Right ventricle myocardium inferior (tissue), 1 donor: Measurements from ENCODE around the gene PLBD2. TPM values are rescaled to one million over a fixed set of nuclear protein-coding genes. Genes with fewer than 3 reads are reported as not detected.
A peak's percentile ranks its signal among the peaks of the same experiment; 100 is the strongest.

Experiments
- ATAC-seq: fragments of 200-7000 bp; cut with Tn5 transposase; one replicate; pipeline ENCODE4 v1.9.1; 2020; ENCODE audit warnings: mild to moderate bottlenecking, moderate library complexity
- DNase-seq: peaks from one replicate; pipeline ENCODE4 v3.0.0; 2021; ENCODE audit errors: missing footprints
- intact Hi-C: fragments of 100-400 bp; cut with DNase I; formaldehyde crosslinking; loops from one replicate; pipeline ENCODE4 v1.11.0; 2022
- total RNA-seq: library from RNA; stranded (reverse); fragmentation: NEBNext Ultra II Directional; extraction: Animal tissue kit (Norgen Biotek cat#: 25700); gene quantifications from one replicate; pipeline ENCODE4 v1.2.1, GENCODE V29; 2021
- donor health status: DM: no; HTN: yes; CAD: no; lungs with severe emphysema.

PLBD2 gene
- total RNA-seq, 1 donor from 2014 or later = 40.3 TPM

DNA sequence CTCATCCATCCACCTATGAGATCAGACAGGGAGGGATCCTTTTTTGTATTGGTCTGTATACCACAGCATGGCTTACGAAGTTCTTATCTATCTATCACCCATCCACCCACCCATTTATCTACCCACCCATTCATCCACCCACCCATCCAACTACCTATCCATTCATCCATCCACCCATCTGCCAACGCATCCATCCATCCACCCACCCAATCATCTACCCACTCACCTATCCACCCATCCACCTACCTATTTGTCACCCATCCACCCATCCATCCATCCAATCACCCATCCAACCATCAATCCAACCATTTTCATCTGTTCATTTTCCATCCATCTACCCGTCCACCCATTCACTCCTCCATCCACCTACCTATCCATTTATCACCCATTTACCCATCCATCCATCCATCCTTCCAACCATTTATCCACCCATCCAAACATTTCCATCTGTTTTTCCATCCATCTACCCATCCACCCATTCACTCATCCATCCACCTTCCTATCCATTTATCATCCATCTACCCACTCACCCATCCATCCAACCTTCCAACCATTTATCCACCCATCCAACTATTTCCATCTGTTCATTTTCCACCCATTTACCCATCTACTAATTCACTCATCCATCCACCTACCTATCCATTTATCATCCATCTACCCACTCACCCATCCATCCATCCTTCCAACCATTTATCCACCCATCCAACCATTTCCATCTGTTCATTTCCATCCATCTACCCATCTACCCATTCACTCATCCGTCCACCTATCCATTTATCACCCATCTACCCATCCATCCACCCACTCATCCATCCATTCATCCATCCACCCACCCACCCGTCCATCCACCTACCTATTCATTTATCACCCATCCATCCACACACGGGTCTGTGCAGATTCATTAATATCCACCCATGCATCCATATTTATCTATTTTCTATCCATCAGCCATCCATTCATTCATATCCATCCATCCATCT is 32.0 kb downstream of the PLBD2 start:
- intact Hi-C loops = no loop called here
- DNase-seq (no peak), ATAC-seq (no peak)

DNA sequence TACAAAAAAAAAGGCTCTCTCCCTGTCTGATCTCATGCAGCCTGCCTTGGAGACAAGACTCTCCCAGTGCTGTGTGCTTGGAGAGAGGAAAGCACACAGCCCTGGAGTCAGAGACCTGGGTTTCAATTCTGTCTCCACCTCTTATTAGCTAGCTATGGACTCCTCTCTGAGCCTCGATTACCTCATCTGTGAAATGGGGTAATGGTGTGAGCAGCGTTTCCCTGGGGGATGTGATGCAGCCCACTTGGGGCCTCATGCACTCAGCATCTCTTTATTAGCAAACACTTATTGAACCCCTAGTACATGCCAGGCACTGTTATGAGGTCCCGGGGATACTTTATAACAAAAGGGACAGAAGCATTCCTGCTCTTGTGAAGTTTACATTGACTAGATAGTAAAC is 32.8 kb downstream of the PLBD2 start:
- DNase-seq (no peak), ATAC-seq (no peak)
- intact Hi-C loops = no loop called here

- ATAC-seq (no peak), DNase-seq (no peak)
- intact Hi-C loops = no loop called here
These were observed 33.4 kb downstream of the PLBD2 start for GRCh38 chr12:113391650-113392337.

GRCh38 chr12:113392520-113392919 is 34.1 kb downstream of the PLBD2 start:
- ATAC-seq (peak; percentile 3), DNase-seq (no peak)
- intact Hi-C loops = no loop called here

GRCh38 chr12:113392988-113393579 is 34.7 kb downstream of the PLBD2 start:
- intact Hi-C loops = no loop called here

DNA sequence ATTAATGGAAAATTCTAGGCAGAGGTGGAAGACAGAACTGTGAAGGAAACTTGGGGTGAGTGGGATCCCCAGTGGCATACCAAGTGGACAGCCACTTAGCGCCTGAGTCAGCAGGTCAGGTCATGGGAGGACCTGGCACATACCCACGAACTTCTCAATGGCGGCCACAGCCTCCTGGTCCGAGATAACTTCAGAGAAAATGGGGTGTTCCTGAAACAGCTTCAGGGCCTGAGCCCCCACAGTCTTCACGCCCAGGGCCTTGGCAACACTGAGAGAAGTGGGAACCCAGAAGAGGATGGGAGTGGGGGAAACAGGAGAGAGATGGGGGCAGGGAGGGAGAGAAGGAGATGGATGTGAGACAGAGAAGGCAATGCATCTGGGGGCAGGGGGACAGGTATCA is 35.4 kb downstream of the PLBD2 start:
- ATAC-seq (no peak), DNase-seq (no peak)
- intact Hi-C loops = no loop called here

More at GRCh38 chr12:113392988-113393579, 34.7 kb downstream of the PLBD2 start:
- ATAC-seq (peak; percentile 20), DNase-seq (no peak)

DNA sequence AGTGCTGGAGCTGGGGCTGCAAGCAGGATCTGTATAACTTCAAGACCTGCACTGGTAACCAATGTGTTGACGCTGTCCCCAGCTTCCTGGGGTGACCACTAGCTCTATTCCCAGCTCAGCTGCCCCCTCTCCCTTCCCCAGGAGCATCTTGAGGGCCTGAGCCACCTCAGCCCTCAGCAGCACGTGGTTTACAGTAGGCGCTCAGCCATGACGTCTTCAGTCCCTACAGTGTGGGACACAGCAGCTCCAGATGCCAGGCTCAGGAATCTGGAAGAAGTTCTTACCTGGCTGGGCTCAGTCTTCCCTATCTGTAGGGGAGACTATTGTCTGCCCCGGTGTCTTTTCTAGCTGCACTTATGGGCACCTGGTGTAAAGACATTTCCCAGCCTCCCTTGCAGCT is 36.7 kb downstream of the PLBD2 start:
- ATAC-seq (no peak), DNase-seq (no peak)
- intact Hi-C loops = no loop called here

DNA sequence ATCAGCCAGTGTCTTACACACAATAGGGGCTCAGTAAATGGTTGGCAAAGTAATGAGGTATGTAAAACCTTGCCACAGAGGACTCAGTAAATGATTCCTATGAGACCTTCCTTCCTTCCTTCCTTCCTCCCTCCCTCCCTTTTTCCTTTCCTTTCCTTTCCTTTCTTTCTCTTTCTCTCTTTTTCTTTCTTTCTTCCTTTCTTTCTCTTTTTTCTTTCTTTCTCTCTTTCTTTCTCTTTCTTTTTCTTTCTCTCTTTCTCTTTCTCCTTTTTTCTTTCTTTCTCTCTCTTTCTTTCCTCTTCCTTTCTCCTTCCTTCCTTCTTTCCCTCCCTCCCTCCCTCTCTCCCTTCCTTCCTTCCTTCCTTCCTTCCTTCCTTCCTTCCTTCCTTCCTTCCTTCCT is 37.8 kb downstream of the PLBD2 start:
- intact Hi-C loops = no loop called here
- no peak for ATAC-seq

GRCh38 chr12:113396828-113397496 is 38.6 kb downstream of the PLBD2 start:
- DNase-seq (no peak), ATAC-seq (no peak)
- intact Hi-C loops = no loop called here

More for the DNA sequence above, 37.8 kb downstream of the PLBD2 start:
- DNase-seq = no peak

- ATAC-seq (no peak), DNase-seq (no peak)
- intact Hi-C loops = no loop called here
These were observed 39.3 kb downstream of the PLBD2 start for GRCh38 chr12:113397497-113398197.

DNA sequence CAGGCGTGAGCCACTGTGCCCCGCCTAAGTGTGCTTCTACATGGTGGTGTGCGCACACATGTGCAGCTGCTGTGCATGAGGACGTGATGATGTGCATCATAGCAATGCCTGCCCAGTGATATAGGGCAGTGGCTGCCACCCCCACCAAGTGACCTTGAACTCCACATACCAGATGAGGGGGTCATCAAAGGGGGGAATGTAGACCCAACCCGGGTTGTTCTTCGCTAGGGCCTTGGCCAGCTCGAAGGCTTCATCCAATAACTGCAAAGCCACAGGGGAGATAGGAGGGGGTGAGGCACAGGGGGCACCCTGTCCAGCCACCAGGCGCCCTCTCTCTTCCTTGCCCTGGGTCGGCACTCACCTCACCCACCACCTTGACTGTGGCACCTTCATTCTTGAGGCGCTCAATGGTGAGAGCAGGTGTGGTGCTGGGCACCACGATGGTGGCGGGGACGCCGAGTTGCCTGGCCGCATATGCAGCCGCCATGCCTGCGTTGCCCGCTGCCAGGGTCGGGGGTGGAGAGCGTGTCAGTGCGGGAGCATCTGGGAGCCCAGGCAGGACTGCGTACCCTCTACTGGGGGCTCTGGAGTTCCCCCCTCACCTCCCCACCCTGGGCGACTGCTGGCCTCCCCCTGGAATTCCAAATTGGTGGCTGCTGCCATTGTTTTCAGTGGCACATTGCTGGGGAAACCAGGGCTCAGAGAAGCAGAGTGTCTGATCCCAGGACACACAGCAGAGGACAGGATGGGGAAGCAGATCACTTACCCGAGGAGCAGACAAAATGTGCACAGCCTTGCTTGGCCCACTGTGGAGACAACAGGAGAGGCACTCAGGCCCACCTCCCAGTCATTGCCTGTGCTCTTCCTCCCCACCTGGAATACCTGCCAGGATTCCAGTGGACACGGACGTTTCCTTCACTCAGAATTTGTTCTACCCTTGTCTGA is 40.2 kb downstream of the PLBD2 start:
- ATAC-seq = no peak
- intact Hi-C loops = no loop called here
- DNase-seq = no peak

DNA sequence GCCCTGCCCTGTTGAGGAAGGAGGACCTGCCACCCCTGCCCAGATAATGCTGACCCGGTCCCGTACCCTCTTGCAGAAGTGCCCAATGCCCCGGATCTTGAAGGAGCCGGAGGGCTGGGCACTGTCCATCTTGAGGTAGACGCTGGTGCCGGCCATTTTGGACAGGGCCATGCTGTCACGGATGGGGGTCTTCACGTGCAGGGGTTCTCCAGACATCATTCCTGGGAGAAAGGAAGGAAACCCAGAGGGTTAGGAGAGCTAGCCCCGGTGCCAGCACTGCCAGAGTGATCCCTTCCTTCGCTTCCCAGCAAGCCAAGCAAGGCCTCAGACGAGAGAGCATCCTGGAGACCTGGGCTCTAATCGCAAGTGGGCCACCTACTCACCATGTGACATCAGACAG is 41.1 kb downstream of the PLBD2 start:
- DNase-seq (no peak), ATAC-seq (no peak)
- intact Hi-C loops = no loop called here

- intact Hi-C loops = no loop called here
- DNase-seq (no peak), ATAC-seq (no peak)
These were observed 42.0 kb downstream of the PLBD2 start for GRCh38 chr12:113400362-113400761.

- ATAC-seq = no peak
- DNase-seq = no peak
- intact Hi-C loops = no loop called here
These were observed 42.9 kb downstream of the PLBD2 start for GRCh38 chr12:113401066-113402000.

DNA sequence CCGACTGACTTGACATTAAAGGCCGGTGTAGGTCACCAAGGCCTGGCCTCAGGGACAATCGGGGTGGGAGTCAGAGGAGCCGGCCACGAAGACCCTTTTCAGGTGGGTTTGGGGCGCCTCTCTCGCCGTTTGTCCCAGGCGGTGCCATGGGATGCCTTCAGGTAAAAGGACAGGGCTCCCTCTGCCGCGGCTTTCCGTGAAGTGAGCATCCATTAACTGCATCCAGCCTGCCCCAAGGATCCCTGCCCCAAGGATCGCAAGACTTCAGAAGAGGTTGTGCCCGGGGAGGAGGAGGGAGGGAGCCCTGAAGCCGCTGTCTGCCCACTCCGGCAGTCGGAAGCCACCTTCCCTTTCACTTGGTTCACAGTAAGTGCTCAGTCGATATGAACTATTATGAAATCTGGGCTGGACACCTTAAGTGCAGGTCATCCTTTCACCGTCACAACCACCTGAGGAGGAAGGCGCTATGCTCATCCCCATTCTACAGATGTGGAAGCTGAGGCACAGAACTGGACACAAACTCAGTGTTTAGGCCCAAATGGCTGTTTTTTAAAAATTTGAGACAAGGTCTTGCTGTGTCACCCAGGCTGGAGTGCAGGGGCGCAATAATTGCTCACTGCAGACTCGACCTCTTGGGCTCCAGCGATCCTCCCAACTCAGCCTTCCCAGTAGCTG is 44.3 kb downstream of the PLBD2 start:
- intact Hi-C loops = no loop called here
- DNase-seq = no peak
- ATAC-seq = no peak
